Measurements from ENCODE around the gene C5orf58.

The C5orf58 gene

GRCh38 chr5:170283296-170283695, 50.5 kb downstream of the C5orf58 start:
- DNase-seq (ENCODE audit: low read depth): no peak

GRCh38 chr5:170284231-170284630, 51.4 kb downstream of the C5orf58 start:
- DNase-seq (ENCODE audit: low read depth): no peak

GRCh38 chr5:170285181-170285580, 52.4 kb downstream of the C5orf58 start:
- DNase-seq (ENCODE audit: low read depth): no peak

GRCh38 chr5:170286386-170286925, 53.7 kb downstream of the C5orf58 start:
- DNase-seq (ENCODE audit: low read depth): no peak

- no peak for DNase-seq (ENCODE audit: low read depth)
These were observed 54.7 kb downstream of the C5orf58 start for GRCh38 chr5:170287532-170287931.

GRCh38 chr5:170288151-170288550, 55.4 kb downstream of the C5orf58 start:
- no peak for DNase-seq (ENCODE audit: low read depth)

- no peak for DNase-seq (ENCODE audit: low read depth)
These were observed 55.8 kb downstream of the C5orf58 start for GRCh38 chr5:170288551-170288950.

- DNase-seq (ENCODE audit: low read depth): no peak
These were observed 56.3 kb downstream of the C5orf58 start for GRCh38 chr5:170289121-170289520.

GRCh38 chr5:170289764-170290163, 57.0 kb downstream of the C5orf58 start:
- no peak for DNase-seq (ENCODE audit: low read depth)

- DNase-seq (ENCODE audit: low read depth): no peak
These were observed 57.7 kb downstream of the C5orf58 start for GRCh38 chr5:170290498-170290897.

- DNase-seq (ENCODE audit: low read depth): no peak
These were observed 59.7 kb downstream of the C5orf58 start for GRCh38 chr5:170292179-170293104.

- no peak for DNase-seq (ENCODE audit: low read depth)
These were observed 60.5 kb downstream of the C5orf58 start for GRCh38 chr5:170293273-170293672.

GRCh38 chr5:170294057-170294456, 61.3 kb downstream of the C5orf58 start:
- DNase-seq (ENCODE audit: low read depth): no peak

GRCh38 chr5:170294556-170294955, 61.8 kb downstream of the C5orf58 start:
- DNase-seq (ENCODE audit: low read depth): no peak

Data from GM04504 (cell line).